NCI-H1105 treated with DMSO at 0.1 percent for 48 hours (cell line): ENCODE results near the gene STX8.
"Not testable (repeated sequence)": the region's sequence is repeated elsewhere in the genome, so short reads cannot be mapped to it uniquely, and the experiment has no call there.

ENCODE experiments used
- DNase-seq: peaks from one replicate; lab custom pipeline; 2025; lab: John Stamatoyannopoulos, UW

The STX8 gene

GRCh38 chr17:9339958-9340357 is 235.7 kb downstream of the STX8 start:
- no peak for DNase-seq

GRCh38 chr17:9339482-9339881 is 236.1 kb downstream of the STX8 start:
- DNase-seq = not testable (repeated sequence)

GRCh38 chr17:9336817-9337216 is 238.8 kb downstream of the STX8 start:
- DNase-seq = no peak

- DNase-seq = no peak
These were observed 240.8 kb downstream of the STX8 start for GRCh38 chr17:9334536-9335446.

- no peak for DNase-seq
These were observed 243.5 kb downstream of the STX8 start for GRCh38 chr17:9332132-9332494.

- DNase-seq = no peak
These were observed 244.1 kb downstream of the STX8 start for GRCh38 chr17:9331279-9332131.

GRCh38 chr17:9330611-9331271 is 244.9 kb downstream of the STX8 start:
- DNase-seq = no peak

- no peak for DNase-seq
These were observed 245.5 kb downstream of the STX8 start for GRCh38 chr17:9330141-9330540.

GRCh38 chr17:9329251-9329921 is 246.2 kb downstream of the STX8 start:
- no peak for DNase-seq

GRCh38 chr17:9324864-9325263 is 250.8 kb downstream of the STX8 start:
- no peak for DNase-seq

GRCh38 chr17:9322326-9322725 is 253.3 kb downstream of the STX8 start:
- no peak for DNase-seq

GRCh38 chr17:9321890-9322289 is 253.7 kb downstream of the STX8 start:
- no peak for DNase-seq

- DNase-seq = no peak
These were observed 260.3 kb downstream of the STX8 start for GRCh38 chr17:9315360-9315759.

GRCh38 chr17:9313346-9313745 is 262.3 kb downstream of the STX8 start:
- no peak for DNase-seq

GRCh38 chr17:9309216-9309615 is 266.4 kb downstream of the STX8 start:
- no peak for DNase-seq

GRCh38 chr17:9308069-9308468 is 267.6 kb downstream of the STX8 start:
- DNase-seq = no peak

- DNase-seq = no peak
These were observed 268.2 kb downstream of the STX8 start for GRCh38 chr17:9307313-9307998.

GRCh38 chr17:9306086-9306485 is 269.5 kb downstream of the STX8 start:
- no peak for DNase-seq

GRCh38 chr17:9299695-9300094 is 275.9 kb downstream of the STX8 start:
- DNase-seq = no peak

- no peak for DNase-seq
These were observed 276.8 kb downstream of the STX8 start for GRCh38 chr17:9298776-9299295.

- DNase-seq = no peak
These were observed 277.5 kb downstream of the STX8 start for GRCh38 chr17:9298135-9298534.
